Neuron (in vitro differentiated cells): ENCODE data around the gene TPBGL.

Experiments
- H2AFZ ChIP-seq: one replicate; pipeline ENCODE4 v1.6.1; 2013; ENCODE audit warnings: low read depth, mild to moderate bottlenecking, inconsistent platforms, low read length, moderate library complexity
- H3K27me3 ChIP-seq: one replicate; pipeline ENCODE4 v1.6.1; 2013; ENCODE audit warnings: low read length; ENCODE audit not compliant: insufficient read depth
- H3K36me3 ChIP-seq: one replicate; pipeline ENCODE4 v1.6.1; 2013; ENCODE audit warnings: low read length; ENCODE audit not compliant: insufficient read depth
- H3K4me1 ChIP-seq: one replicate; pipeline ENCODE4 v1.6.1; 2013; ENCODE audit warnings: low read length; ENCODE audit not compliant: insufficient read depth
- H3K4me3 ChIP-seq: 2 replicates; pipeline ENCODE4 v1.5.1; 2013; ENCODE audit warnings: mild to moderate bottlenecking, low read length, moderate library complexity
- H3K9me3 ChIP-seq: one replicate; pipeline ENCODE4 v1.6.1; 2013; ENCODE audit warnings: low read length

Gene TPBGL

GRCh38 chr11:75264356-75264755 lies 23.8 kb downstream of the TPBGL start:
- Histone ChIP-seq H3K36me3 (no peaks in the 10 kb centered on the region), H3K9me3 (no peaks in the 10 kb centered on the region), H2AFZ (no peak overlapping the region), H3K4me3 (no peak overlapping the region), H3K27me3 (no peaks in the 10 kb centered on the region), H3K4me1 (no peaks in the 10 kb centered on the region)

- H2AFZ ChIP-seq: no peak overlapping the region
- H3K4me1 ChIP-seq: no peaks in the 10 kb centered on the region
- H3K9me3 ChIP-seq: no peaks in the 10 kb centered on the region
- no peaks in the 10 kb centered on the region for H3K36me3 ChIP-seq
- H3K4me3 ChIP-seq: no peak overlapping the region
- no peaks in the 10 kb centered on the region for H3K27me3 ChIP-seq
Observed at GRCh38 chr11:75264971-75265370, 24.4 kb downstream of the TPBGL start.

- Histone ChIP-seq H3K4me3 (no peak overlapping the region), H3K4me1 (no peaks in the 10 kb centered on the region), H2AFZ (no peak overlapping the region), H3K27me3 (no peaks in the 10 kb centered on the region), H3K9me3 (no peaks in the 10 kb centered on the region), H3K36me3 (no peaks in the 10 kb centered on the region)
Observed at GRCh38 chr11:75265851-75266531, 25.4 kb downstream of the TPBGL start.

GRCh38 chr11:75267171-75267970 lies 26.8 kb downstream of the TPBGL start:
- no peaks in the 10 kb centered on the region for H3K27me3 ChIP-seq
- no peaks in the 10 kb centered on the region for H3K9me3 ChIP-seq
- no peaks in the 10 kb centered on the region for H3K4me1 ChIP-seq
- no peak overlapping the region for H3K4me3 ChIP-seq
- no peak overlapping the region for H2AFZ ChIP-seq
- no peaks in the 10 kb centered on the region for H3K36me3 ChIP-seq

GRCh38 chr11:75268626-75269366 lies 28.2 kb downstream of the TPBGL start:
- Histone ChIP-seq H2AFZ (no peak overlapping the region), H3K36me3 (no peaks in the 10 kb centered on the region), H3K9me3 (no peaks in the 10 kb centered on the region), H3K27me3 (no peaks in the 10 kb centered on the region), H3K4me3 (no peak overlapping the region), H3K4me1 (no peaks in the 10 kb centered on the region)

- Histone ChIP-seq H3K4me1 (no peaks in the 10 kb centered on the region), H3K4me3 (no peak overlapping the region), H3K9me3 (no peaks in the 10 kb centered on the region), H3K36me3 (no peaks in the 10 kb centered on the region), H3K27me3 (no peaks in the 10 kb centered on the region), H2AFZ (no peak overlapping the region)
Observed at GRCh38 chr11:75269367-75269660, 28.7 kb downstream of the TPBGL start.

- H2AFZ ChIP-seq: no peak overlapping the region
Observed at GRCh38 chr11:75269896-75270295, 29.3 kb downstream of the TPBGL start.

GRCh38 chr11:75270896-75271418 lies 30.4 kb downstream of the TPBGL start:
- no peaks in the 10 kb centered on the region for H3K9me3 ChIP-seq
- no peaks in the 10 kb centered on the region for H3K4me1 ChIP-seq
- no peak overlapping the region for H2AFZ ChIP-seq
- H3K27me3 ChIP-seq: no peaks in the 10 kb centered on the region
- H3K36me3 ChIP-seq: no peaks in the 10 kb centered on the region
- no peak overlapping the region for H3K4me3 ChIP-seq

More at GRCh38 chr11:75269896-75270295, 29.3 kb downstream of the TPBGL start:
- no peak overlapping the region for H3K4me3 ChIP-seq
- H3K4me1 ChIP-seq: no peaks in the 10 kb centered on the region
- no peaks in the 10 kb centered on the region for H3K36me3 ChIP-seq
- H3K27me3 ChIP-seq: no peaks in the 10 kb centered on the region
- no peaks in the 10 kb centered on the region for H3K9me3 ChIP-seq

GRCh38 chr11:75271730-75272129 lies 31.2 kb downstream of the TPBGL start:
- Histone ChIP-seq H3K4me3 (no peak overlapping the region), H3K4me1 (no peaks in the 10 kb centered on the region), H3K9me3 (no peaks in the 10 kb centered on the region), H2AFZ (no peak overlapping the region), H3K36me3 (no peaks in the 10 kb centered on the region), H3K27me3 (no peaks in the 10 kb centered on the region)

- no peaks in the 10 kb centered on the region for H3K9me3 ChIP-seq
- H3K4me1 ChIP-seq: no peaks in the 10 kb centered on the region
- no peaks in the 10 kb centered on the region for H3K27me3 ChIP-seq
- H2AFZ ChIP-seq: no peak overlapping the region
- H3K4me3 ChIP-seq: no peak overlapping the region
- no peaks in the 10 kb centered on the region for H3K36me3 ChIP-seq
Observed at GRCh38 chr11:75272391-75272790, 31.8 kb downstream of the TPBGL start.

GRCh38 chr11:75272821-75273301 lies 32.3 kb downstream of the TPBGL start:
- no peak overlapping the region for H2AFZ ChIP-seq
- no peaks in the 10 kb centered on the region for H3K27me3 ChIP-seq

GRCh38 chr11:75273411-75274391 lies 33.1 kb downstream of the TPBGL start:
- H3K4me3 ChIP-seq: no peak overlapping the region
- H2AFZ ChIP-seq: no peak overlapping the region
- H3K9me3 ChIP-seq: no peaks in the 10 kb centered on the region

More at GRCh38 chr11:75272821-75273301, 32.3 kb downstream of the TPBGL start:
- Histone ChIP-seq H3K4me1 (no peaks in the 10 kb centered on the region), H3K36me3 (no peaks in the 10 kb centered on the region), H3K4me3 (no peak overlapping the region), H3K9me3 (no peaks in the 10 kb centered on the region)

More at GRCh38 chr11:75273411-75274391, 33.1 kb downstream of the TPBGL start:
- Histone ChIP-seq H3K36me3 (no peaks in the 10 kb centered on the region), H3K27me3 (no peaks in the 10 kb centered on the region), H3K4me1 (no peaks in the 10 kb centered on the region)
